Measurements from ENCODE around the gene PPP1R1C.

PPP1R1C gene

DNA sequence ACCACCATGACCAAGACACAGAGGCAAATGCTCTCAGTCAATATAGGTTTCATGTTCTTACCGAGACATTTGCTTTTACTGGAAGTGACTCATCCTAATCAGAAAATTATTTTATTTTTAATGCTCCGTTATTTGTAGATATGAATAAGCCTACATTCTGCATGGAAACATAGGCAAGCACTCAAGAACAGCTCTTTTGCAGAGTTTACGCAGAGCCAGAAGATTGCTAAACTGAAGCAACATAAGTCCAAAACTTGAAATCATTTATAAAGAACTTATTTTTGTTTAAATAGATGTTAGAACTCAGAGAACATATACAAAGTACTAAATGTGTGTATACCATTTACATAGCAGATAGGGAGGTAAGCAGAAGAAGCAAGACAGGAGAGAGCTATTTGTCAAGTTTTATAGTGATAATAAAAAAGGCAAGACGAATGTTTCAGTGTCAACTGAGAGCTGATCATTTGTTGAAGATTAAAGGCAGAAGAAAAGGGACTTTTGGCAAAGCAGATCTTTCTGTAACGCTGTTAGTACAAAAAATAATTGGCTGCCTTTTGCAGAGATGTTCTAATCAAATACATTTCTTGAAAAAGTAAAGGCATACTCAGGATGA, 12.4 kb upstream of the PPP1R1C start:
- TF ChIP-seq, protein P1, sequence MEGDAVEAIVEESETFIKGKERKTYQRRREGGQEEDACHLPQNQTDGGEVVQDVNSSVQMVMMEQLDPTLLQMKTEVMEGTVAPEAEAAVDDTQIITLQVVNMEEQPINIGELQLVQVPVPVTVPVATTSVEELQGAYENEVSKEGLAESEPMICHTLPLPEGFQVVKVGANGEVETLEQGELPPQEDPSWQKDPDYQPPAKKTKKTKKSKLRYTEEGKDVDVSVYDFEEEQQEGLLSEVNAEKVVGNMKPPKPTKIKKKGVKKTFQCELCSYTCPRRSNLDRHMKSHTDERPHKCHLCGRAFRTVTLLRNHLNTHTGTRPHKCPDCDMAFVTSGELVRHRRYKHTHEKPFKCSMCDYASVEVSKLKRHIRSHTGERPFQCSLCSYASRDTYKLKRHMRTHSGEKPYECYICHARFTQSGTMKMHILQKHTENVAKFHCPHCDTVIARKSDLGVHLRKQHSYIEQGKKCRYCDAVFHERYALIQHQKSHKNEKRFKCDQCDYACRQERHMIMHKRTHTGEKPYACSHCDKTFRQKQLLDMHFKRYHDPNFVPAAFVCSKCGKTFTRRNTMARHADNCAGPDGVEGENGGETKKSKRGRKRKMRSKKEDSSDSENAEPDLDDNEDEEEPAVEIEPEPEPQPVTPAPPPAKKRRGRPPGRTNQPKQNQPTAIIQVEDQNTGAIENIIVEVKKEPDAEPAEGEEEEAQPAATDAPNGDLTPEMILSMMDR (IDR thresholded peaks at IDR 0.05; ENCODE audit: low read depth, low read length) = no peak
- no peaks in the 10 kb centered on the region for H3K36me3 ChIP-seq
- no peaks in the 10 kb centered on the region for H3K9me3 ChIP-seq (ENCODE audit: severe bottlenecking)
- no peak for DNase-seq
- no peak overlapping the region for H3K27ac ChIP-seq
- no peaks in the 10 kb centered on the region for H3K27me3 ChIP-seq (ENCODE audit: insufficient read depth, low read depth, severe bottlenecking)
- no peak overlapping the region for H3K4me3 ChIP-seq (ENCODE audit: low read depth, low read length)

DNA sequence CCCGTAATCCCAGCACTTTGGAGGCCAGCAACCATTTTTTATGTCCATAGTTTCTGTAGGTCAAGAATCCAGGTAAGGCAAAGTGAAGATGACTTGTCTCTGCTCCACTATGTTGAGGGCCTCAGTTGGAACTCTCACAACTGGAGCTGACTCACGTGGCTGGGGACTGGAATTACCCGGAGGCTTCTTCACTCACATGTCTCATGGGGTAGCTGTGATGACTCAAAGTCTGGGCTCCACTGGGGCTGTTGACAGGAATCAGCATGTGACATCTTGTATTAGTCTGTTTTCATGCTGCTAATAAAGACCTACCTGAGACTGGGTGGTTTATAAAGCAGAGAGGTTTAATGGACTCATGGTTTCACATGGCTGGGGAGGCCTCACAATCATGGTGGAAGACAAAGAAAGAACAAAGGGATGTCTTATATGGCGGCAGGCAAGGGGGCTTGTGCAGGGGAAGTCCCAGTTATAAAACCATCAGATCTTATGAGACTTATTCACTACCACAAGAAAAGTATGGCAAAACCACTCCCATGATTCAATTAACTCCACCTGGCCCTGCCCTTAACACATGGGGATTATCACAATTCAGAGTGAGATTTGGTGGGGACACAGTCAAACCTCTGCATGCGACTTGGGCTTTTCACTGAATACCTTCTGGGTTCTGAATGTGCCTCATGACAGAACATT, 7.8 kb upstream of the PPP1R1C start:
- Histone ChIP-seq H3K4me3 (ENCODE audit: low read depth, low read length) (no peak overlapping the region), H3K9me3 (ENCODE audit: severe bottlenecking) (no peaks in the 10 kb centered on the region), H3K36me3 (no peaks in the 10 kb centered on the region), H3K27ac (no peak overlapping the region), H3K27me3 (ENCODE audit: insufficient read depth, low read depth, severe bottlenecking) (no peaks in the 10 kb centered on the region)
- TF ChIP-seq, protein P1 (IDR thresholded peaks at IDR 0.05; ENCODE audit: low read depth, low read length) = no peak
- no peak for DNase-seq

DNA sequence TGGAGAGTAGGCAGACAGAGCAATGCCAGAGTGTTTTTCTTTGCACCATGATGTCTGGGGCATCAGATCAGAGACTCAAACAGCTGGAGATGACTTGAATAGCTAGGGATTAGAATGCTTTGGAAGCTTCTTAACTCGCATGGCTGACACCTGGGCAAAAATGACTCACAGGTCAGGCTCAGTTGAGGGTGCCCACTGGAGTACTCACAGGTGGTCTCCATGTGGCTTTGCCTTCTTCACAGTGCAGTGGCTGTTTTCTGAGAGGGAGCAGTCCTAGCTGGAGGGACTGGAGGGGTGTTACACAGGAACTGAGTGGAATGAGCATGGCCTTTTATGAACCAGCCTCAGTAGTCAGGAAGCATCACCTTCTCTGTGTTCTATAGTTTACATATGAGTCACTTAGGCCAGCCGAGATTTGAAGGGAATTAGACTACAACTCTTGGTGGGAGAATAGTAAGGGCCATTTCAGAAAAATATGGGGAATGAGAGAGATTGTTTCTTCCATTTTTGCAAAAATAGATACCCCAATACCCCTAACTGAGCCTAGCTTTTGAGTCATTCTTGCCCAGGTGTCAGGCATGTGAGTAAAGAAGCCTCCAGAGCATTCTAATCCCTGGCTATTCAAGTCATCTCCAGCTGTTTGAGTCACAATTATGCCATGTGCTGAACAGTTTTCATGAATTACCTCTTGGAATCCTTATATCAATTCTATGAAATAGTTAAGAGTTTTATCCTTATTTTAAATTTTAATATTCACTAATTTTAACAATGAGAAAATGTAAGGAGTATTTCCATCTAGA, 7.1 kb upstream of the PPP1R1C start:
- Histone ChIP-seq H3K27ac (no peak overlapping the region), H3K27me3 (ENCODE audit: insufficient read depth, low read depth, severe bottlenecking) (no peaks in the 10 kb centered on the region), H3K4me3 (ENCODE audit: low read depth, low read length) (no peak overlapping the region), H3K9me3 (ENCODE audit: severe bottlenecking) (no peaks in the 10 kb centered on the region), H3K36me3 (no peaks in the 10 kb centered on the region)
- TF ChIP-seq, protein P1 (IDR thresholded peaks at IDR 0.05; ENCODE audit: low read depth, low read length) = no peak
- no peak for DNase-seq

DNA sequence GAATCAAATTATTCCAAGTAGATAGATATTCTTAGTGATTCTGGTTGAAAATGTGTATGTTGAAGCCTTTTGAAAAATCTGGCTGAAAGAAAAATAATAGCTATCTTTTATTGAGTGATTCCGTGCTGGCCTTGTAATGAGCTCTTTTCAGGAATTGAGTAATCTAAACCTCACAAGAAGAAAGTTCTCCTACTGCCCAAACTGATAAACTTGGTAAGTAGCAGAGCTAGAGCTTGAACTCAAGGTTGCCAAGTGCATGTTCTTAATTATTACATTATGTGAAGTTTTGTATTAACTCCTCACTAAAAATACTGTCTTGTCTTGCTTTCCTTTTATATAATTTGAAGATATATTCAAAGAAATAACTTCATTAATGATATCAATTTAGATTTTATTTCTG, 1.6 kb upstream of the PPP1R1C start:
- Histone ChIP-seq H3K4me3 (ENCODE audit: low read depth, low read length) (no peak overlapping the region), H3K36me3 (no peaks in the 10 kb centered on the region), H3K27ac (no peak overlapping the region), H3K9me3 (ENCODE audit: severe bottlenecking) (no peaks in the 10 kb centered on the region), H3K27me3 (ENCODE audit: insufficient read depth, low read depth, severe bottlenecking) (no peaks in the 10 kb centered on the region)
- TF ChIP-seq, protein P1 (IDR thresholded peaks at IDR 0.05; ENCODE audit: low read depth, low read length) = no peak
- DNase-seq = no peak

DNA sequence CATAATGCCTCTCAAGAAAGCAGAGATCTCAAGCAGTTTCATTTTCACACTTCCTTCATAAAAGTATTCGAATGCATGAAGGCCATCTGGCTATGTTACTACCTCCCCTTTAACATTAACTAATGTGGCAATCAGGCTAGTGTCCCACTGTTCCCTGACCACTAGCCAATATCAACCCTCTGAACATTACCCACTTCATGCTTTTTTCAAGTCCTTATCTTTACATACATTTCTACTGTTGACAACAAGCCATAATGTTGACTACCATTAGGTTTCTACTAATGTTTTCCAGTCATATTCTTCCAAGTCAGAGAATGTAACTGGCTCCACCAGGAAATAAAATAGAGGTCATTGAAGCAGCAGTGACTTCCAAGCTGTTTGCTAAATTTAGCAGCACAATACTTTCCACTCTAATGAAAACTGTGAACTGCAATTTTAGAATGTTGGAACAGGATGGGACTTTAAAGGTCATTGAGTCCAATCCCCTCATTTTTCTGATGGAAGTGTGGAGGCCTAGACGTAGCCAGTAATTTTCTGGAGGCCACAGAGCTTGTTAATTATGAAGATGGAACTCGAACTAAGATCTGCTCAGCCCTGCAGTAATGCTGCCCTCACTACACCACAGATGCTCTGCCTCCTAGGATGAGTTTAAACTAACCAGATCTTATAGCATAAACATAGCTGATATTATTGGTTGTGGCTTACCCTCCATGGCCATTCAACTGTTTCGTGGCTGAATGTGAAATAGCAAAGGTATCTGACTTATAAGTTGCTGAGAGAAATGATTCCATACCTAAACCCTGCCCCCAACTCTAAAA, 630 bp upstream of the PPP1R1C start:
- Histone ChIP-seq H3K9me3 (ENCODE audit: severe bottlenecking) (no peaks in the 10 kb centered on the region), H3K4me3 (ENCODE audit: low read depth, low read length) (no peak overlapping the region), H3K27me3 (ENCODE audit: insufficient read depth, low read depth, severe bottlenecking) (no peaks in the 10 kb centered on the region), H3K27ac (no peak overlapping the region), H3K36me3 (no peaks in the 10 kb centered on the region)
- TF ChIP-seq, protein P1 (IDR thresholded peaks at IDR 0.05; ENCODE audit: low read depth, low read length) = no peak
- DNase-seq = no peak

All from WERI-Rb-1 (cell line).